HEK293 (cell line): ENCODE data around the gene MRPL54.
A peak's percentile ranks its signal among the peaks of the same experiment; 100 is the strongest.

Source experiments
- CTCF ChIA-PET: fragments of 350-600 bp; formaldehyde crosslinking; extraction: SDS; loops from one replicate; lab custom pipeline; 2021; ENCODE audit warnings: antibody characterized with exemption; lab: Yijun Ruan, JAX
- POLR2A ChIA-PET: fragments of 300-600 bp; formaldehyde crosslinking; extraction: SDS; loops from one replicate; lab custom pipeline; 2020; ENCODE audit warnings: antibody characterized with exemption, inconsistent platforms; lab: Yijun Ruan, JAX
- H3K27ac ChIP-seq: fragments of 200-500 bp; sonication (Bioruptor generic); 2 replicates; pipeline ENCODE4 v1.5.1; 2014; ENCODE audit warnings: low read depth, low read length, control low read depth, inconsistent platforms; ENCODE audit errors: extremely low read depth
- H3K36me3 ChIP-seq, 2 experiments: fragments of 200-500 bp in 1 of 2; sonication (Bioruptor generic) in 1 of 2; 1 replicate in 1 of 2; 2 replicates in 1 of 2; pipeline ENCODE4 v1.5.1; 2014 to 2017; ENCODE audit warnings: inconsistent platforms in 2 of 2, low read length in 2 of 2; ENCODE audit not compliant: control insufficient read depth in 2 of 2, insufficient read depth in 1 of 2
- H3K4me1 ChIP-seq: fragments of 200-500 bp; sonication (Bioruptor generic); 2 replicates; pipeline ENCODE4 v1.5.1; 2014; ENCODE audit warnings: mild to moderate bottlenecking, low read length, inconsistent platforms; ENCODE audit not compliant: control insufficient read depth, insufficient read depth
- H3K4me3 ChIP-seq: 2 replicates; pipeline ENCODE4 v1.5.1; 2011; ENCODE audit warnings: low read depth, mild to moderate bottlenecking, control low read depth, low read length, moderate library complexity
- H3K9me3 ChIP-seq: fragments of 200-500 bp; sonication (Bioruptor generic); 2 replicates; pipeline ENCODE4 v1.5.1; 2014; ENCODE audit warnings: low read depth, low read length, inconsistent platforms; ENCODE audit not compliant: control insufficient read depth, insufficient read depth
- KLF8 ChIP-seq: fragments of 450-650 bp; formaldehyde crosslinking; IDR thresholded peaks from 2 replicates; pipeline ENCODE4 v1.5.1; 2016; ENCODE audit warnings: missing biosample characterization, missing genetic modification characterization
- MEIS1 ChIP-seq: sonication (generic); formaldehyde crosslinking; IDR thresholded peaks from 2 replicates; pipeline ENCODE4 v1.8.1; 2022; ENCODE audit warnings: missing genetic modification reagents, mild to moderate bottlenecking, borderline replicate concordance
- PRDM10 ChIP-seq: fragments of 450-650 bp; formaldehyde crosslinking; IDR thresholded peaks from 2 replicates; pipeline ENCODE4 v1.5.1; 2016; ENCODE audit warnings: missing biosample characterization, missing genetic modification characterization
- SETDB1 ChIP-seq: IDR thresholded peaks from one replicate; pipeline ENCODE4 v1.6.1; 2017; ENCODE audit warnings: mild to moderate bottlenecking, low read length, moderate library complexity, mixed read lengths; ENCODE audit not compliant: insufficient read length
- ZBTB20 ChIP-seq: fragments of 450-650 bp; formaldehyde crosslinking; IDR thresholded peaks from 2 replicates; pipeline ENCODE4 v1.5.1; 2016; ENCODE audit warnings: missing biosample characterization, missing genetic modification characterization
- ZFP41 ChIP-seq: fragments of 450-650 bp; formaldehyde crosslinking; IDR thresholded peaks from 2 replicates; pipeline ENCODE4 v1.5.1; 2016; ENCODE audit warnings: missing biosample characterization, missing genetic modification characterization, borderline replicate concordance
- ZNF121 ChIP-seq: fragments of 450-650 bp; formaldehyde crosslinking; IDR thresholded peaks from 2 replicates; pipeline ENCODE4 v1.5.1; 2016; ENCODE audit warnings: missing biosample characterization, missing genetic modification characterization
- ZNF19 ChIP-seq: fragments of 450-650 bp; formaldehyde crosslinking; IDR thresholded peaks from 2 replicates; pipeline ENCODE4; 2016; ENCODE audit warnings: missing biosample characterization, missing genetic modification characterization, low read depth
- ZNF2 ChIP-seq: fragments of 450-650 bp; formaldehyde crosslinking; IDR thresholded peaks from 2 replicates; pipeline ENCODE4 v1.5.1; 2016; ENCODE audit warnings: missing biosample characterization, missing genetic modification characterization
- ZNF266 ChIP-seq: fragments of 450-650 bp; formaldehyde crosslinking; IDR thresholded peaks from 2 replicates; pipeline ENCODE4 v1.5.1; 2016; ENCODE audit warnings: missing biosample characterization, missing genetic modification characterization, low read depth
- ZNF280D ChIP-seq: fragments of 450-650 bp; formaldehyde crosslinking; IDR thresholded peaks from 2 replicates; pipeline ENCODE4 v1.5.1; 2016; ENCODE audit warnings: missing biosample characterization, missing genetic modification characterization
- ZNF350 ChIP-seq: fragments of 450-650 bp; formaldehyde crosslinking; IDR thresholded peaks from 2 replicates; pipeline ENCODE4 v1.5.0; 2017; ENCODE audit warnings: missing biosample characterization, mild to moderate bottlenecking, missing genetic modification characterization
- ZNF354C ChIP-seq: fragments of 450-650 bp; formaldehyde crosslinking; IDR thresholded peaks from 2 replicates; pipeline ENCODE4 v1.5.1; 2016; ENCODE audit warnings: missing biosample characterization, missing genetic modification characterization, low read depth, borderline replicate concordance
- ZNF518A ChIP-seq: fragments of 450-650 bp; formaldehyde crosslinking; conservative IDR thresholded peaks from 2 replicates; pipeline ENCODE4 v1.5.1; 2016; ENCODE audit warnings: low read depth, missing biosample characterization, missing genetic modification characterization
- ZNF658 ChIP-seq: fragments of 450-650 bp; formaldehyde crosslinking; IDR thresholded peaks from 2 replicates; pipeline ENCODE4; 2016; ENCODE audit warnings: missing biosample characterization, missing genetic modification characterization
- ZNF707 ChIP-seq: fragments of 450-650 bp; formaldehyde crosslinking; IDR thresholded peaks from 2 replicates; pipeline ENCODE4 v1.5.1; 2016; ENCODE audit warnings: missing biosample characterization, missing genetic modification characterization

The MRPL54 gene

GRCh38 chr19:3780786-3781304 lies 18.4 kb downstream of the MRPL54 start:
- Histone ChIP-seq H3K4me1 (no peaks in the 10 kb centered on the region), H3K36me3 (no peaks in the 10 kb centered on the region)
- peak; percentile 78; the same call in 1 of the 2 replicates for TF ChIP-seq ZNF266 (tag by site-specific recombination)
- TF ChIP-seq ZNF658: no peak
- TF ChIP-seq ZNF121: peak; percentile 66; the same call in 1 of the 2 replicates
- TF ChIP-seq, all 188 proteins: peak for 2
- H3K27ac ChIP-seq: no peak overlapping the region
- ChIA-PET POLR2A (interaction anchor here (1.5 kb wide), 1 partner anchor 11 kb away, joined by 6 read pairs; no protein-coding TSS in a partner anchor), CTCF (no interaction called here)
- no peak overlapping the region for H3K4me3 ChIP-seq
- no peaks in the 10 kb centered on the region for H3K9me3 ChIP-seq

GRCh38 chr19:3781603-3782002 lies 19.1 kb downstream of the MRPL54 start:
- ChIA-PET POLR2A (no interaction called here), CTCF (no interaction called here)
- no peak overlapping the region for H3K4me3 ChIP-seq
- H3K9me3 ChIP-seq: no peaks in the 10 kb centered on the region
- no peaks in the 10 kb centered on the region for H3K36me3 ChIP-seq
- H3K27ac ChIP-seq: no peak overlapping the region
- H3K4me1 ChIP-seq: no peaks in the 10 kb centered on the region
- TF ChIP-seq ZBTB20 (tag by site-specific recombination): no peak
- no peak for TF ChIP-seq ZNF518A (tag by site-specific recombination)
- peak; percentile 19 for TF ChIP-seq SETDB1
- peak; percentile 99 for TF ChIP-seq ZNF707 (tag by site-specific recombination)
- TF ChIP-seq ZNF280D (tag by site-specific recombination): 0 out of 2 replicates have a peak, but pooled peaks have one; percentile 25
- no peak for TF ChIP-seq ZNF350
- no peak for TF ChIP-seq MEIS1 (CRISPR knock-in tag)

GRCh38 chr19:3782330-3782729 lies 19.8 kb downstream of the MRPL54 start:
- H3K9me3 ChIP-seq: no peaks in the 10 kb centered on the region
- POLR2A ChIA-PET: no interaction called here
- CTCF ChIA-PET: interaction anchor here (0.7 kb wide), 1 partner anchor 622 kb away, joined by 3 read pairs; no protein-coding TSS in a partner anchor
- no peaks in the 10 kb centered on the region for H3K36me3 ChIP-seq
- H3K4me3 ChIP-seq: no peak overlapping the region
- H3K4me1 ChIP-seq: no peaks in the 10 kb centered on the region
- H3K27ac ChIP-seq: no peak overlapping the region
- TF ChIP-seq ZFP41 (tag by site-specific recombination) (no peak), ZNF19 (no peak), ZNF280D (tag by site-specific recombination) (0 out of 2 replicates have a peak, but pooled peaks have one; percentile 17), KLF8 (peak; percentile 17; the same call in 1 of the 2 replicates), ZNF2 (tag by site-specific recombination) (no peak), PRDM10 (tag by site-specific recombination) (no peak), ZNF354C (tag by site-specific recombination) (no peak)
